H1 (cell line): Measurements from ENCODE around the gene RELT. TPM values are rescaled to one million over a fixed set of nuclear protein-coding genes. Genes with fewer than 3 reads are reported as not detected.

ENCODE experiments used
- EP300 ChIP-seq, 2 experiments: IDR thresholded peaks; 1 replicate in 1 of 2; 2 replicates in 1 of 2; pipeline ENCODE4 v1.6.1; 2011 to 2012; ENCODE audit warnings: low read depth in 2 of 2, low read length in 2 of 2, mild to moderate bottlenecking in 2 of 2, borderline replicate concordance in 1 of 2, inconsistent platforms in 1 of 2, moderate library complexity in 1 of 2
- polyA plus RNA-seq, 7 experiments: library from polyadenylated mRNA; depleted of rRNA in 3 of 7; stranded (reverse) in 5 of 7; unstranded in 2 of 7; fragments of >200 nt in 5 of 7; fragments of 200-250 nt in 2 of 7; gene quantifications; 1 replicate in 5 of 7; 2 replicates in 1 of 7; 4 replicates in 1 of 7; pipeline versions ENCODE4 v1.2.1 to v1.2.3, GENCODE V29; 2011 to 2013; ENCODE audit warnings: missing spikeins in 2 of 7, mixed read lengths in 2 of 7
- total RNA-seq: library from RNA; stranded (reverse); fragmentation: NEBNext Ultra II Directional; extraction: Animal tissue kit (Norgen Biotek cat#: 25700); gene quantifications from 2 replicates; pipeline ENCODE4 v1.2.1, GENCODE V29; 2021

Gene RELT
- total and polyA plus RNA-seq, 2 of the 8 experiments (the other 6 are each of a cell fraction or from before 2014, with no cell fraction given): 3.4 to 5.7 TPM

- no peak for TF ChIP-seq EP300 (IDR thresholded peaks at IDR 0.05; ENCODE audit: borderline replicate concordance in 1 of 2, low read depth in 2 of 2, low read length in 2 of 2)
These were observed 12.3 kb downstream of the RELT start (continued) for GRCh38 chr11:73388265-73389133.
